HG03196 (cell line): Measurements from ENCODE around the gene TUBA1C.
"Not testable (repeated sequence)": the region's sequence is repeated elsewhere in the genome, so short reads cannot be mapped to it uniquely, and the experiment has no call there.

Experiments used
- ATAC-seq: cut with Tn5 transposase; IDR thresholded peaks from one replicate; pipeline ENCODE4 v1.9.1; 2021; ENCODE audit not compliant: unreplicated experiment

Gene TUBA1C

DNA sequence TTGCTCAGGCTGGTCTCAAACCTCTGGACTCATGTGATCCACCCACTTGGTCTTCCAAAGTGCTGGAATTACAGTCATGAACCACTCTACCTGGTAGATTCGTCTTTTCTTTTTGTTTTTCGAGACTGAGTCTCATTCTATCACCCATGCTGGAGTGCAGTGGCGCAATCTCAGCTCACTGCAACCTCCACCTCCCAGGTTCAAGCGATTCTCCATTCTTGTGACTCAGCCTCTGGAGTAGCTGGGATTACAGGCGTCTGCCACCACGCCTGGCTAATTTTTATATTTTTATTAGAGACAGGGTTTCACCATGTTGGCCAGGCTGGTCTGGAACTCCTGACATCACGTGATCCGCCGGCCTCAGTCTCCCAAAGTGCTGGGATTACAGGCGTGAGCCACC lies 9.4 kb upstream of the TUBA1C start:
- ATAC-seq = not testable (repeated sequence)

DNA sequence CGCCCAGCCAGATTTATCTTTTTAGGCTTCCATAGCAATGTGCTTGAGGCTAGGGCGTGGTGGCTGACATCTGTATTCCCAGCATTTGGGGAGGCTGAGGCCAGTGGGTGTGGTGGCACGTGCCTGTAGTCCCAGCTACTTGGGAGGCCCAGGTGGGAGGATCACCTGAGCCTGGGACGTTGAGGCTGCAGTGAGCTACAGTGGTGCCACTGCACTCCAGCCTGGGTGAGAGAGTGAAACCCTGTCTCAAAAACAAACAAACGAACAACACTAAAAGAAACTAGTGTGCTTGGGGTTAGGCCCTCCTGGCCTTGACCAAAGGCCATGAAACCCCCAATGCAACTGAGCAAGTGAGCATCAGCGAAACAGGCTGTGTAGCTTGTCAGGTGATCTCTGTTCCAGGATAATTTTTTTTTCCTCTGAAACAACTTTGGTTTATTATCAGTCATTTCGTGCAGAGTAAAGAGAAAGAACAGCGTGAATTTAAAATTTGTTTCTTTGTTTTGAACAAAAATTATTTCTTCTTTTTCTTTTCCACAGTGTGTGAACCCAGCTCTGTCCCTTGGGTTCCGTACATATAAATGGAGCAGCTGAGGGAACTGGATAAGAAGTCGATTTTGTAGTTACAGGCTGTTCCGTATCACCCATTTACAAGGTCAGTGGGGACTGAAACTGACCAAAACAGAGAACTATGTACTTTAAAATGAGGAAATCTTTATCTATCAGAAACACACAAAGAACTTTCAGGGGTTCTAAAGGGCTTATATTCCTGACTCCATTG lies 8.8 kb upstream of the TUBA1C start:
- no peak for ATAC-seq

DNA sequence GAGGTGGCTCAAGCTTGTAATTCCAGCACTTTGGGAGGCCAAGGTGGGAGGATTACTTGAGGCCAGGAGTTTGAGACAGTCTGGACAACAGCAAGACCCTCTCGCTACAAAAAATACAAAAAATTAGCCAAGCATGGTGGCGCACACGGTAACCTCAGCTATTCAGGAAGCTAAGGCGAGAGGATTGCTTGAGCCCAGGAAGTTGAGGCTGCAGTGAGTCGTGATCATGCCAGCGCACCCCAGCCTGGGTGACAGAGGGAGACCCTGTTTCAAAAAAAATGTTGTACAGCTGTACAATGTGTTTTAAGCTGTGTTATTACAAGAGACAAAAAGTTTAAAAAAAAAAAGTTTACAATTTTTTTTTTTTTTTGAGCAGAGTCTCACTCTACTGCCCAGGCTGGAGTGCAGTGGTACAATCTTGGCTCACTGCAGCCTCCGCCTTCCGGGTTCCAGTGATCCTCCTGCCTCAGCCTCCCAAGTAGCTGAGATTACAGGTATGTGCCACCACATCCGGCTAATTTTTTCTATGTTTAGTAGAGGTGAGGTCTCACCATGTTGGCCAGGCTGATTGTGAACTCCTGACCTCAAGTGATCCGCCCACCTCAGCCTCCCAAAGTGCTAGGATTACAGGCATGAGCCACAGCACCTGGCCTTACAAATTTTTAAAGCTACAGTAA lies 7.2 kb upstream of the TUBA1C start:
- ATAC-seq = not testable (repeated sequence)

DNA sequence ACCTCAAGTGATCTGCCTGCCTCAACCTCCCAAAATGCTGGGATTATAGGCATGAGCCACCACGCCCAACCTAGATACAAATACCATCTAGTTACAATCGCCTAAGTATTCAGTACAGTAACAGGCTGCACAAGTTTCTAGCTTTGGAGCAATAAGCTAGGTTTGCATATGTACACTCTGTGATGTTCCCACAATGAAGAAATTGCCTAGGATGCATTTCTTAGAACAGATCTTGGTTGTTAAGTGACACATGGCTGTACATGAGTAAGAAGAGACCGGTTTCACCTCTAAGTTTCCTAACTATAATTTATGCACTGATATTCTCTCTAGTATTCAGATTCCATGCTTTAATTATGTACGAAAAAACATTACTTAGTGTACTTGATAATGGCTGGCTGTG lies 5.4 kb upstream of the TUBA1C start:
- ATAC-seq = no peak

DNA sequence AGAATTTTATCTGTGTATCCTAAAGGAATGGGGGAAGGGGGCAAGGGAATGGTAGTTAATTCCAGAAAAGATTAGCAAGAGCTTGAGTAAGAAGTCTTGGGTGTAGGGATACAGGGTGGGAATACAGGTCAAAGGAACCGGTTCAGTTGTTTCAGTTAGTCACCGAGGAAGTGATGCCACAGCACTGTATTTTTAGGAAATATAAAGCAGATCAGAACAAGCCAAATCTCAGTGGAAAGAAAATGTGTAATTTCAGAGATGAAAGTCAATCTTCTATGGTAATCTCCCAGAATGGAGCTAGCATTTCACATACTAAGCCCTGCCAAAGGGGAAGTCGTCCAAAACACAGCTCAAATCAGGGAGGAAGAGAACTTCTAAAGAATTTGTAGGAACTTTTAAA lies 4.7 kb upstream of the TUBA1C start:
- no peak for ATAC-seq

DNA sequence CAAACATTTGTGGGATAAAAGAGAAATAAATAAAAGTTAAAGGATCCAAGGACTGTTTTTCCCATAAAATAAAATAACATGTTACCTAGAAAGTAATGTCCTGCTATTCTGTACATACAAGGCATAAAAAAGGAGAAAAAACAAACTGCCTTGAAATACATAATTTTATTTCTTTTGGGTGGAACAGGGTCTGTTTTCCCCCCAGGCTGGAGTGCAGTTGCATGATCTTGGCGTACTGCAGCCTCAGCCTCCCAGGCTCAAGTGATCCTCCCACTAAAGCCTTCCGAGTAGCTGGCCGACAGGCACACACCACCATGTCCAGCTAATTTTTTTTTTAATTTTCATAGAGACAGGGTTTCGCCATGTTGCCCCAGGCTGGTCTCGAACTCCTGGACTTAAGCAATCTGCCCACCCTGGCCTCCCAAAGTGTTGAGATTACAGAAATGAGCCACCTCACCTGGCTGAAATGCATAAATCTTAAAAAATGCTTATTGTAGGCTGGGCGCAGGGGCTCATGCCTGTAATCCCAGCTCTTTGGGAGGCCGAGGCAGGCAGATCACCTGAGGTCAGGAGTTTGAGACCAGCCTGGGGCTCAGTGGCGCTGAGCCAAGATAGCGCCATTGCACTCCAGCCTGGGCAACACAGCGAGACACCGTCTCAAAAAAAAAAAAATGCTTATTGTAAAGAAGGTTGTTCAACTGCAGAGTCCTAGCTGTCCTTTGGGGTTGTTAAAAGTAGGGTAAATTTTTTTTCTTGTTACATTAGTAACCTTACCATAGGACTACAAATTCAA lies 4.1 kb upstream of the TUBA1C start:
- ATAC-seq = no peak

DNA sequence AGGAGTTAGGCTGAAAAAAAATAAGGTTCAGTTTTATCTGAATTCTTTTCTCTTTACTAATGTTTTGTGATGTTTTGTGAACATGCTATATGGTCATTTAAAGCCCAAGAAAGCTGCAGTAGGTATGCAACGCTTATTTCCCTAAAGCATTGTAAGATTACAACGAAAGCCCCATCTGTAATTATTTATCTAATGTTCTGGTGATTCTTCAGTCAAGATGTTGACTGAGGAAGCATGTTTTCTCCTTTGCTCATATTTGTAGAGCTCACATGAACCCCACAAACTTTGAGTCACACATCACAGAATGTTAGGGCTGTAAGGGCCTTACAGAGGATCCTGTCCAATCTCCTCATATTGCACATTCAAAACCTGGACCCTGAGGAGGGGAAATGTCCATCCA lies 3.2 kb upstream of the TUBA1C start:
- no peak for ATAC-seq

DNA sequence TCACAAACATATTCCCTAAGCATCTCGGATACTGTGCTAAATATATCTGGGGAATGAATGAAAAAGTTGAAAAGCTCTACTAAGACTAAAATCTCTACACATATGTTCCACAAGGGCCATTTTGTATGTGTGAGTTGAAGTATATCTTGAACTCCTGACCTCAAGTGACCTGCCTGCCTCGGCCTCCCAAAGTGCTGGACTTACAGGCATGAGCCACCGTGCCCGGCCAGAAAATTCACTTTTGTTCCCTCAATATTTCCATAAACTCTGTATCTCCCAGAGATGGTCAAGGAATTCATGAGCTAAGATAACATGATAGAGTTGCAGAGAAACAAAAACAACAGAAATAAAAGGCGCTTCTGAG lies 1.5 kb upstream of the TUBA1C start:
- ATAC-seq = no peak

DNA sequence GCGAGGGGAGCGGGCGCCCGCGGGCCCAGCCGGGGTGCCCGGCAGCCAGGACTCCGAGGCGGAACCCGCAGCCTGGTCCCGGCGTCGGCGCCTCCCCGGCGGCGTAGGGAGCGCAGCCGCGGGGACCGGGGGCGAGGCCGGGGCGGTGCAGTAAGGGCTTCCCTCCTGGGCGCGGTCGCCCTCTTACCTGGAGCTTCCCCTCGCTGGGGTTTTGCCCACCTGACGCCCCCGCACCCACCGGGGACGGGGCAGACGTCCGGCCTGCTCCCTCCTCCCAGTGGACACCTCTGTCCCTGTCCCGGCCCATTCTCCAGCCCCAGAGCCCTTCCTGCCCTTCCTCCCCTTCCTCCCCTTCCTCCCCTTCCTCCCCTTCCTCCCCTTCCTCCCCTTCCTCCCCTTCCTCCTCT lies 413 bp upstream of the TUBA1C start:
- ATAC-seq = peak; percentile 11

DNA sequence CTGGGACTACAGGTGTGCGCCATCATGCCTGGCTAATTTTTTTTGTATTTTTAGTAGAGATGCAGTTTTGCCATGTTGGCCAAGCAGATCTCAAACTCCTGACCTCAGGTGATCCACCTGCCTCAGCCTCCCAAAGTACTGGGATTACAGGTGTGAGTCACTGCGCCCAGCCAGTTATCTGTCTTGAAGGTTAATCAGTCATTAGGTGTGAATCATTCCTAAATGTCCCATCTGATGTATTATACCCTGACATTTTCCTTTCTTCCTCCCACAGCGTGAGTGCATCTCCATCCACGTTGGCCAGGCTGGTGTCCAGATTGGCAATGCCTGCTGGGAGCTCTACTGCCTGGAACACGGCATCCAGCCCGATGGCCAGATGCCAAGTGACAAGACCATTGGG lies 4.3 kb downstream of the TUBA1C start:
- not testable (repeated sequence) for ATAC-seq

DNA sequence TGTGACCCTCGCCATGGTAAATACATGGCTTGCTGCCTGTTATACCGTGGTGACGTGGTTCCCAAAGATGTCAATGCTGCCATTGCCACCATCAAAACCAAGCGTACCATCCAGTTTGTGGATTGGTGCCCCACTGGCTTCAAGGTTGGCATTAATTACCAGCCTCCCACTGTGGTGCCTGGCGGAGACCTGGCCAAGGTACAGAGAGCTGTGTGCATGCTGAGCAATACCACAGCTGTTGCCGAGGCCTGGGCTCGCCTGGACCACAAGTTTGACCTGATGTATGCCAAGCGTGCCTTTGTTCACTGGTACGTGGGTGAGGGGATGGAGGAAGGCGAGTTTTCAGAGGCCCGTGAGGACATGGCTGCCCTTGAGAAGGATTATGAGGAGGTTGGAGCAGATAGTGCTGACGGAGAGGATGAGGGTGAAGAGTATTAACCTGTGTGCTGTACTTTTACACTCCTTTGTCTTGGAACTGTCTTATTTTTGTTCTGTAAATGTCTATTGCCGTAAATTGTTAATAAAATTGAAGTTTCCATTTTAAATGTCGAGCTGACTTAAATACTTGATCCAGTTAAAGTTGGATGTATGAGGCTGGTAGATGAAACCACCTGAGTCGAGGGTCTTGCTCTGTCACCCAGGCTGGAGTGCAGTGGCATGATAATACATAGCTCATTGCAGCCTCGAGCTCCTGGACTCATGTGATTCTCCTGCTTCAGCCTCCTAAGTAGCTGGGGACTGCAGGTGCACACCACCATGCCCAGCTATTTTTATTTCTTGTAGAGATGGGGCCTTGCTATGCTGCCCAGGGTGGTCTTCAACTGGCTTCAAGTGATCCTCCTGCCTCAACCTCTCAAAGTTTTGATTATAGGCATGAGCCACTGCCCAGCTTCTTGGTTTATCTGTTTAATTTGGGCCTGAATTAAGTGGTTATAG lies 8.2 kb downstream of the TUBA1C start:
- ATAC-seq = no peak

DNA sequence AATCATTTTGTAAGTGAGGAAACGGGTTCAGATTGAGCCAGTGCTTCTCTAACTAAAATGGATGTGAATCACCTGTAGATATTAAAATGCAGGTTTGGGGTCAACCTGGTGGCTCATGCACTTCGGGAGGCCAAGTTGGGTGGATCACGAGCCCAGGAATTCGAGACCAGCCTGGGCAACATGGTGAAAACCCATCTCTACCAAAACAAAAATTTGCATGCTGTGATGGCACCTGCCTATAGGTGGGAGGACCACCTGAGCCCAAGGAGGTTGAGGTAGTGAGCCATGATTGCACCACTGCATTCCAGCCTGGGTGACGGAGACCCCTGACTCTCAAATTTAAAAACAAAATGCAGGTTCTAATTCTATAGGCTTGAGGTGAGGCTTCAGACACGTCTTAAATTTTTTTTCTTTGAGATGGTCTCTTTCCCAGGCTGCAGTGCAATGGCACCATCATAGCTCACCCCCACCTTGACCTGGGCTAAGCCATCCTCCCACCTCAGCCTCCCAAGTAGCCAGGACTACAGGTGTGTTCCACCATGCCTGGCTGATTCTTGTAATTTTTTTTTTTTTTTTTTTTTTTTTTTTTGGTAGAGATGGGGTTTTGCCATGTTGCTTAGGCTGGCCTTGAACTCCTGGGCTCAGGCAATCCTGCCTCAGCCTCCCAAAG lies 9.0 kb downstream of the TUBA1C start:
- no peak for ATAC-seq

DNA sequence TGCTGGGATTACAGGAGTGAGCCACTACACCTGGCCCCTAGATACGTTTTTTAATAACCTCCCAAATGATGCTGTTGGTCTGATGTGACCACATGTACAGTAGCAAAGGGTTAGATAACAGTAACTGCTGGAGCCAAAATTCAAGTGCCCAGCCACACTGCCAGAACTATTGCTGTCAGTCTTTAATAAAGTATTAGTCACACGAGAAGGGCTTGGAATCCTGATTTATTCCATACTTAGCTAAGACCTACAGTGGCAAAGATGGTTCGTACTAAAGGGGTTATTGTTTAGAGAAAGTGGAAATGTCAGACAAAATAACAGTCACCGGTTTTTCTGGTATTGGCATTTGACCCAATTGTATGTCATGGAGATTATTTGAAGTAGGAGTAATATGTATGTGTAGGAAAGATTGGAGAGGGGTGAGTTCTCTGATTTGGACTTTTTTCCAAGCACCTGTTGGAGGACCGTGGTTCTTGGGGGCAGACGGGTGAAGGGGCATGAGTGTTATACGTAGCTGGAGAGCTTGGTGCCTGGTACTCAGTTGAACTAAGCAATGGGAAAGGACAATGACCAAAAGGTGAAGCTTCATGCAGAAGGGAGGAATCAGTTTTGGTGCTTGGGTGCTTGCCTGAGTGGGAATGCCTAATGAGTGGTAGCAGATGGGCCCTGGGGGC lies 9.7 kb downstream of the TUBA1C start:
- ATAC-seq = no peak

DNA sequence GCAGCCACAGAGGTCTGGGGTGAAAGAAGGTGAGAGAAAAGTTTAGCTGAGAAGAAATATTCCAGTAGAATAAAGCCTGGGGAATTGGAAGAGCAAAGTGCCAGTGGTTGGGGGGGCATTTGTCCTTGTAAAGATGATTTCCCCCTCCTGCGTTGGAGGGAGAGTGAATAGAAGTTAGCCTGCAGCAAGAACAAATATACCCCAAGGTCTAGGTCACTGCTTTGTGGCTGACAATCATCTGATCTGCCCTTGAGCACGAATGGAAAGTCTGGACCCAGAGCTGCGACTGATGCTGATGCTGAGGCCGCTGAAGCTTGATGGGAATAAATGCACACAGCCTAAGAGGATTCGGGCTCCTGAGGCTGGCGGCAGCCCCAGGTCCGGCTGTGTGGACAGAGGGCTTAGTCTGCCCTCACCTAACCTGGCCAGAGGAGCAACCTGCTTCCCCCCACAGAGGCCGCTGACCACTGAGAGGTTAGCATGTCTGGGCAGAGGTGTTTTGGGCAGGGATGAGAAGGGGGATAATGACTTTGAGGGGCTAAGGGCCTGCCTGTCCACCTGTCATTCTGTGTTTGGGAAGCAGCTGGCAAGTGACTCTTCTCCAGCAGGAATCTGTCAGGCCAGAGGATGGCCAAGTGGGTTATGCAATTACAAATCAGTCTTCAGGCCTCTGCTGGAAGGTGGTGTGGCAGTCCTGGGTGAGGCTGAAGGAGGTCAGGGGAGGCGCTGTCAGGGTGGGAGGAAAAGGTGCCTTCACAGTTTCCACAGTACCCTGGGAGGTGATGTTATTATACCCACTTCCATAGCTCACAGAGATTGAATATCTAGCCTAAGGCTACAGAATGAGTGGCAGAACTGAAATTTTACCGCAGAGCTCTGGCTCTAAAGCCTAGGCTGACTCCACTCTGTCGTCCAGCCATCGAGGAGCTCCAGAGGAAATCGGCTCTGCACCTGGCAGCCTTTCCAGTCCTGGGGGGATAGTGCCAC lies 11.7 kb downstream of the TUBA1C start:
- no peak for ATAC-seq

DNA sequence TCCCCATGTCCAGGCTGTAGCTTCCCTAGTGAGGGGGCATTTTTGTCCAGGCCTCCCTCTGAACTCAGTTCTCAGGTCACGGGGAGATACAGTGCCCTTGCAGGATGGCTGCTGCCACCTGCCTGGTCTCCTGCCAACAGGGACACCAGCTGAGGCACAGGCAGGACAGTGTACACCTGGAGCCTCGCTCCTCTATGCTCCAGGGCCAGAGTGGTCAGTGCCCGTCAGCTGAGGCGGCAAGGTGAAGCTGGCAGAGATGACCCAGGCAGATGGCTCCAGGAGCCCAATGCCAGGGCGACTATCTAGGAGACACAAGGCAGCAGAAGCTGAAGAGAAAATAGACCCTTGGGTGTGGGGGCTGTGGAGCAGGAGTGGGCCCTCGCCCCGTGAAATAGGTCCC lies 12.6 kb downstream of the TUBA1C start:
- ATAC-seq = no peak

DNA sequence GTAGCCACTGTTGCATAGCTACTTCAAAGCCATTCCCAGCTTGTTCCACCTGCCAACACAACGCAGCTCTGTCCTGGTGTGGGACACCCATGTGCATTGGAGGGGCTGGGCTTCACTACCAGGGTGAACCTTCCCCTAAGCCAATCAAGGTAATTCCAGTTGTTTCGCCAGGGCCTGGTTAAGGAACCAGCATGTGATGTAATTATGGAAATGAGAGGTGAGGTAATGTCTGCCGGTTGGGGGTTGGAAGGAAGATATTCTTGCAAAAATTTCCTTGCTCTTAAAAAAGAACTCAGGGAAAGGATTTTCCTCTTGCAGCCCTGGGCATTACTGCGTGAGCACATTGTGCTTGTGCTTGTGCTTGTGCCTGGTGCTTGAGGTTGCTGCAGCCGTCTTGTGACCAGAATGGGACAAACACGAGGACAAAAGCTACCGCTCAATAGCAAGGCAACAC lies 14.9 kb downstream of the TUBA1C start:
- no peak for ATAC-seq

DNA sequence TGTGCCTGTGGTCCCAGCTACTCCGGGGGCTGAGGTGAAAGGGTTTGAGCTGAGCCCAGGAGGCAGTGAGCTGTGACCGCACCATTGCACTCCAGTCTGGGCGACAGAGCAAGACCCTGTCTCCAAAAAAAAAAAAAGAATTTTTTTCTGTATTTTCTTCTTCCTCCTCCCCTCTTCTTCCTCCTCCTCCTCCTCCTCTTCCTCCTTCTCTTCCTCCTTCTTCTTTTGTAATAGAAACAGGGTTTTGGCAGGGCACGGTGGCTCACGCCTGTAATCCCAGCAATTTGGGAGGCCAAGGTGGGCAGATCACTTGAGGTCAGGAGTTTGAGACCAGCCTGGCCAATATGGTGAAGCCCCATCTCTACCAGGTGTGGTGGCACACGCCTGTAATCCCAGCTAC lies 15.7 kb downstream of the TUBA1C start:
- ATAC-seq = not testable (repeated sequence)

DNA sequence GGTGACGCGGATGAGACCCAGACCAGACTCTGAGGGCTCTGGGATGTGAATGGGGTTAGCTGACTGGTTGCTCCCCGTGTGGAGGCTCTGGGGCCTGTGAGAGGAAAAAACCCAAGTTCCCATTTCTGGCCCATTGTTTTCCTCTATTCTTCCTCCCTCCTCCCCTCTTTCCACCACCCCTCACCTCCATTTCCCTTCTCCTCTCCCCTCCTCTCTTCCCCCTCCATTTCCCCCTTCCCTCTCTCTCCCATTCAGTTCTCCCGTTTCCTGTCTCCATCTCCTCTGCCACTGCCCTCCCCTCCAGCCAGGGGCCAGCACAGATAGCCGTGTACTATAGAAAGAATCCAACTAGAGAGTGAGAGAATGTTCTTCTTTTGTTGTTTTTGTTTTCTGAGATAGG lies 17.4 kb downstream of the TUBA1C start:
- no peak for ATAC-seq
